ENCODE results near the gene POLR1C.

- TF ChIP-seq EP300 (IDR thresholded peaks at IDR 0.05; ENCODE audit: borderline replicate concordance), result no peak
- no peak for TF ChIP-seq CEBPB (IDR thresholded peaks at IDR 0.05)
- no peak for TF ChIP-seq TEAD4 (IDR thresholded peaks at IDR 0.05)
- TF ChIP-seq TAF1 (IDR thresholded peaks at IDR 0.05; ENCODE audit: low read depth), result no peak
Observed at GRCh38 chr6:43523284-43523683, 6.4 kb downstream of the POLR1C start.

All from Ishikawa (cell line).